Mammary epithelial cell (primary cell): Measurements from ENCODE around the gene CCDC68.

ENCODE experiments used
- EZH2 ChIP-seq: IDR thresholded peaks from 2 replicates; pipeline ENCODE4 v1.6.1; 2012; ENCODE audit warnings: low read length, inconsistent platforms, borderline replicate concordance
- TF ChIP-seq, protein P1 (sequence below), 2 donors: IDR thresholded peaks in 1 of 2; conservative IDR thresholded peaks in 1 of 2; 2 replicates each; pipeline ENCODE4 v1.5.1; 2011 to 2012; ENCODE audit warnings: inconsistent platforms in 2 of 2, low read length in 2 of 2, mild to moderate bottlenecking in 2 of 2, control low read depth in 1 of 2, low read depth in 1 of 2; ENCODE audit not compliant: insufficient read depth in 1 of 2; ENCODE audit errors: extremely low read depth in 1 of 2

- TF ChIP-seq, protein P1, sequence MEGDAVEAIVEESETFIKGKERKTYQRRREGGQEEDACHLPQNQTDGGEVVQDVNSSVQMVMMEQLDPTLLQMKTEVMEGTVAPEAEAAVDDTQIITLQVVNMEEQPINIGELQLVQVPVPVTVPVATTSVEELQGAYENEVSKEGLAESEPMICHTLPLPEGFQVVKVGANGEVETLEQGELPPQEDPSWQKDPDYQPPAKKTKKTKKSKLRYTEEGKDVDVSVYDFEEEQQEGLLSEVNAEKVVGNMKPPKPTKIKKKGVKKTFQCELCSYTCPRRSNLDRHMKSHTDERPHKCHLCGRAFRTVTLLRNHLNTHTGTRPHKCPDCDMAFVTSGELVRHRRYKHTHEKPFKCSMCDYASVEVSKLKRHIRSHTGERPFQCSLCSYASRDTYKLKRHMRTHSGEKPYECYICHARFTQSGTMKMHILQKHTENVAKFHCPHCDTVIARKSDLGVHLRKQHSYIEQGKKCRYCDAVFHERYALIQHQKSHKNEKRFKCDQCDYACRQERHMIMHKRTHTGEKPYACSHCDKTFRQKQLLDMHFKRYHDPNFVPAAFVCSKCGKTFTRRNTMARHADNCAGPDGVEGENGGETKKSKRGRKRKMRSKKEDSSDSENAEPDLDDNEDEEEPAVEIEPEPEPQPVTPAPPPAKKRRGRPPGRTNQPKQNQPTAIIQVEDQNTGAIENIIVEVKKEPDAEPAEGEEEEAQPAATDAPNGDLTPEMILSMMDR (conservative IDR thresholded peaks at IDR 0.05 in 1 of 2, IDR thresholded peaks at IDR 0.05 in 1 of 2; ENCODE audit: extremely low read depth in 1 of 2, insufficient read depth in 1 of 2, low read depth in 1 of 2, low read length in 2 of 2) = no peak
- TF ChIP-seq EZH2 = no peak
These were observed 26.8 kb downstream of the CCDC68 start for GRCh38 chr18:54932472-54932871.
